HG02970 (cell line): ENCODE measurements around the gene ASZ1.
"Not testable (repeated sequence)": the region's sequence is repeated elsewhere in the genome, so short reads cannot be mapped to it uniquely, and the experiment has no call there.

Experiments used
- ATAC-seq: cut with Tn5 transposase; IDR thresholded peaks from one replicate; pipeline ENCODE4 v1.9.1; 2021; ENCODE audit warnings: mild to moderate bottlenecking, moderate library complexity, moderate number of reproducible peaks; ENCODE audit not compliant: unreplicated experiment, low FRiP score

The ASZ1 gene

GRCh38 chr7:117427258-117427701 lies at the start of gene ASZ1:
ASZ1 (minus strand) TSS chr7:117427493; CDS start chr7:117427460, 33 bp downstream.
- ATAC-seq = no peak

GRCh38 chr7:117476557-117477215 lies 49.4 kb upstream of the ASZ1 start:
- no peak for ATAC-seq

GRCh38 chr7:117472335-117472734 lies 45.0 kb upstream of the ASZ1 start:
- no peak for ATAC-seq

- ATAC-seq = no peak
These were observed 43.5 kb upstream of the ASZ1 start for GRCh38 chr7:117470777-117471176.

GRCh38 chr7:117468174-117468573 lies 40.9 kb upstream of the ASZ1 start:
- no peak for ATAC-seq

GRCh38 chr7:117460815-117461214 lies 33.5 kb upstream of the ASZ1 start:
- ATAC-seq = not testable (repeated sequence)

- ATAC-seq = no peak
These were observed 32.4 kb upstream of the ASZ1 start for GRCh38 chr7:117459735-117460134.

GRCh38 chr7:117458977-117459583 lies 31.8 kb upstream of the ASZ1 start:
- no peak for ATAC-seq

GRCh38 chr7:117448655-117449054 lies 21.4 kb upstream of the ASZ1 start:
- no peak for ATAC-seq

- no peak for ATAC-seq
These were observed 19.0 kb upstream of the ASZ1 start for GRCh38 chr7:117446220-117446815.

- no peak for ATAC-seq
These were observed 17.9 kb upstream of the ASZ1 start for GRCh38 chr7:117445206-117445605.

GRCh38 chr7:117444646-117445045 lies 17.4 kb upstream of the ASZ1 start:
- no peak for ATAC-seq

- peak; percentile 84 for ATAC-seq
These were observed 8.3 kb upstream of the ASZ1 start for GRCh38 chr7:117435475-117436043.

GRCh38 chr7:117424090-117424829 lies 3.0 kb downstream of the ASZ1 start:
- ATAC-seq = peak; percentile 72

- not testable (repeated sequence) for ATAC-seq
These were observed 12.7 kb downstream of the ASZ1 start for GRCh38 chr7:117414591-117414990.

GRCh38 chr7:117412946-117413559 lies 14.2 kb downstream of the ASZ1 start:
- ATAC-seq = no peak

- ATAC-seq = no peak
These were observed 14.9 kb downstream of the ASZ1 start for GRCh38 chr7:117412390-117412789.

GRCh38 chr7:117411539-117411938 lies 15.8 kb downstream of the ASZ1 start:
- no peak for ATAC-seq

- ATAC-seq = no peak
These were observed 18.5 kb downstream of the ASZ1 start for GRCh38 chr7:117408831-117409230.

GRCh38 chr7:117405519-117405918 lies 21.8 kb downstream of the ASZ1 start:
- no peak for ATAC-seq
